IPS DF 6.9 (cell line): ENCODE results near the gene EIF2AK3.

Experiments used
- DNase-seq: peaks from one replicate; pipeline ENCODE4 v3.0.0-alpha.2; 2013; ENCODE audit warnings: low read depth, low spot score
- H3K27ac ChIP-seq: one replicate; pipeline ENCODE4 v1.5.1; 2013; ENCODE audit warnings: low read length, control low read depth
- H3K27me3 ChIP-seq: 2 replicates; pipeline ENCODE4 v1.6.1; 2013; ENCODE audit warnings: mild to moderate bottlenecking, low read length; ENCODE audit not compliant: control insufficient read depth, insufficient read depth
- H3K36me3 ChIP-seq: 2 replicates; pipeline ENCODE4 v1.6.1; 2013; ENCODE audit warnings: low read length; ENCODE audit not compliant: control insufficient read depth, insufficient read depth
- H3K4me1 ChIP-seq: 2 replicates; pipeline ENCODE4 v1.6.1; 2013; ENCODE audit warnings: low read length; ENCODE audit not compliant: control insufficient read depth, insufficient read depth
- H3K4me3 ChIP-seq: 2 replicates; pipeline ENCODE4 v1.5.1; 2013; ENCODE audit warnings: mild to moderate bottlenecking, low read length
- H3K9me3 ChIP-seq: 2 replicates; pipeline ENCODE4 v1.6.1; 2013; ENCODE audit warnings: low read length, inconsistent platforms; ENCODE audit not compliant: control insufficient read depth, insufficient read depth
- WGBS: extraction: QIAGEN DNeasy Blood & Tissue Kit; methylation state at CpG from one replicate; pipeline ENCODE4 v1.1.7; 2013; ENCODE audit warnings: mixed read lengths, missing lambda C conversion rate; ENCODE audit not compliant: insufficient read length, insufficient coverage; 5-methylcytosine and 5-hydroxymethylcytosine counted together

Gene EIF2AK3

DNA sequence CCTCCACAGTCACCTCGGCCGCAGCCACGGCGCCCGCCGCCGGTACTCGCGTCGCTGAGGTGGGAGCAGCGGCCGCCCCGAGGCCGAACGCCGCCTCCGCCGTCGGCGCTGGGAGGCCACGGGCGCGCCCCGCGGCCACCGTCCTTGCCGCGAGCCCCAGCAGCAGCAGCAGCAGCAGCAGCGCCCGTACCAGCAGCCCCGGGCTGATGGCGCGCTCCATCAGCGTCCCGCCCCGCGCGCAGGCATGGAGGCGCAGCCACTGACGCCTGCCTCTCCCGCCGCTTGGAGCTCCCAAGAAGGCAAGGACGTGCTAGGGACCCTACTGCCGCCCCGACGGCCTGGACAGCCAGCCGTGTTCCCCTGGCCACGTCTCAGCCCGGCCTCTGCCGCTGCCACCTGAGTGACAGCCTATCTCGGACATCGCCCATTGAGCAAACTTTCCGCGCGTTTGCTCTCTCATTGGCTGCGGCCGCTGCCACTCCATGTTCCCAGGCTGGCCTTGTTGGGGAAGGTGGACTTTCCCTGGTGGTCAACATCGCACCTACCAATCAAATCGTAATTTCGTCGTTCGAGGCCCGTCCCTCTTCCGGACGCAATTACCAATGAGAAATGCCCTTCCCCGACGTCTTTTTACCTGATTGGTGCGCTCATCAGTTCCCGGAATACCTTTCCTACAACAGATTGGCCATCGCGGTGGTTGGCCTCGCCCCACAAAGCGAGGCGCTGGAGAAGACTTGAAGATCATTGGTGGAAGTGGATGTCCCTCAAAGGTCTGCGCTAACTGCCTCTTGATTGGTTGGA is at the start of gene EIF2AK3:
TSS of gene EIF2AK3 (minus strand) at position 410 of the 801 bp plus-strand sequence. CDS start at position 220, 190 bp downstream.
- H3K27me3 ChIP-seq = no peaks in the 10 kb centered on the region
- DNase-seq = peak; percentile 100
- H3K4me1 ChIP-seq = peaks cover 3% of the 10 kb centered on the region; the same call in 1 of the 2 replicates
- no peak within 1 kb of the TSS for H3K27ac ChIP-seq
- H3K36me3 ChIP-seq = no peaks in the 10 kb centered on the region
- H3K9me3 ChIP-seq = no peaks in the 10 kb centered on the region
- peak within 1 kb of the TSS; percentile 88 for H3K4me3 ChIP-seq
- no CpG with 5 or more reads among the region's 75 CpGs for WGBS

DNA sequence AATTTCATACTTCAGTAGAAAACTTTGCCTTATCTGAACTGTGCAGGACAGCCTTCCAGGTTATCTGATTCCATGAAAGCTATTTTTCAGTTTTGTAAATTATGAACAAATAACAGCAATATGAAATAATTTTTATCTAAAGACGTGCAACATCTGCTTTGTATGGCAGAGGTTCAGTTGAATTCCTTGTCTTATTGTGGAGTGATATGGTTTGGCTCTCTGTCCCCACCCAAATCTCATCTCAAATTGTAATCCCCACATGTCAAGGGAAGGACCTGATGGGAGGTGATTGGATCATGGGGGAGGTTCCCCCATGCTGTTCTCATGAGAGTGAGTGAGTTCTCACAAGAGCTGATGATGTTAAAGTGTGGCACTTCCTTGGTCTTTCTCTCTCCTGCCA is 46.1 kb upstream of the EIF2AK3 start:
- Histone ChIP-seq H3K4me3 (no peak overlapping the region), H3K27me3 (no peaks in the 10 kb centered on the region), H3K9me3 (no peaks in the 10 kb centered on the region), H3K27ac (no peak overlapping the region), H3K36me3 (no peaks in the 10 kb centered on the region), H3K4me1 (no peaks in the 10 kb centered on the region)
- WGBS = no CpG with 5 or more reads among the region's 1 CpG
- DNase-seq = no peak

DNA sequence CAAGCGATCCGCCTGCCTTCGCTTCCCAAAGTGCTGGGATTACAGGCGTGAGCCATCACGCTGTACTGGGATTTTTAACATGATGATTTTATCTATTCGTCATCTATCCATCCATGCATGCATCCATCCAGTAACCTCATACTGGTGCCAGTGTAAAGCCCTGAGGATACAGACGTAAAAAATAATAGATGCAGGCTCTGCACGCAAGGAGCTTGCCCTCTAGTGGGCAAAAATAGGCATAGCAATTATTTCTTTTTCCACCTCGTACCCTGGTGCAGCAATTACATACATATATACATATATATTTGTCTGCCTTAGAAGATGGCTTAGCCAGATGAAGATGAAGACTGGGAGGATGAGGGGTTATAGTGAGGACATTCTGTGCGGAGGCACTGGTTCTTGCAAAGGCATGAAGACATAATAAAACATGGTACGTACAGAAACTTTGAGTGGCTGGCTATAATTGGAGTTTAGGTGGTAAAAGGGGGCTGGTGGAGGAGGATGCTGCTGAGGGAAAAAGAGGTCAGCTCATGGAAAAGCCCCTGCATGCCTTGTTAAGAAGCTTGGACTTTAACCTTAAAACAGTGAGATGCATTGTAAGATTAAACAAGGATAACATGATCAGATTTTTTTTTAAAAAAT is 44.6 kb upstream of the EIF2AK3 start:
- H3K27ac ChIP-seq = no peak overlapping the region
- H3K4me3 ChIP-seq = no peak overlapping the region
- no peak for DNase-seq
- no peaks in the 10 kb centered on the region for H3K36me3 ChIP-seq
- no peaks in the 10 kb centered on the region for H3K27me3 ChIP-seq
- no CpG with 5 or more reads among the region's 11 CpGs for WGBS
- H3K9me3 ChIP-seq = no peaks in the 10 kb centered on the region
- H3K4me1 ChIP-seq = no peaks in the 10 kb centered on the region

DNA sequence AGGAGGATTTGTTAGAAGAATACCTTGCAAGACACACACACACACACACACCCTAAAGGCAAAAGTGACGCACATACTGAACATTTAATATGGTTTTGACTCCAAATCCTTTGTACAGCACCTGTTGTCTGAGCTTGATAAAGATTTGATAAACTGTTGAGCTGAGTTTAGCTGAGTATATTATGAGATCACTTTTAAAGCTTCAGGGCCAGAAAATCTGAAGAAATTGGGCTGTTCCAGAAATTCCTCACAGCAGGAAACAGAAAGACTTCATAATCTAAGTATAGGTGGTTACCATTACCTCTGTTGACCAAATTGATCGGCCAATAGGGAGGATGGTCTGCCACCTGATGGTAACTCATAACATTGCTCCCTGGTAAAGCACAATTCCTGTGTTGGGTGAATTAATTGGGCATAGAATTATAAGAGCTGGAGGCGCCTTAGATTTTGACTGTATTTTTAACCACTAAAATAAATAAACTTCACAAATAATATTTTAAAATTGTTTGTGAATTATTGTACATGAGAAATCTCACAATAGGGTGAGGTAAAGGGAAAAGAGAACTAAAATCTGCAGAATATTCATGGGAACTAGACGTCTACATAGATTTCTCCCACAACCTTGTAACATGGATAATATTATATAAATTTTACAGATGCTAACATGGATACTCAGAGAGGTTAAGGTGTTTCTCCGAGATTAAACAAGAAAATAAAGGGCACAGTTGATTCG is 42.4 kb upstream of the EIF2AK3 start:
- H3K4me1 ChIP-seq = no peaks in the 10 kb centered on the region
- no peak for DNase-seq
- no peak overlapping the region for H3K27ac ChIP-seq
- no CpG with 5 or more reads among the region's 6 CpGs for WGBS
- H3K9me3 ChIP-seq = no peaks in the 10 kb centered on the region
- H3K27me3 ChIP-seq = no peaks in the 10 kb centered on the region
- no peaks in the 10 kb centered on the region for H3K36me3 ChIP-seq
- no peak overlapping the region for H3K4me3 ChIP-seq

DNA sequence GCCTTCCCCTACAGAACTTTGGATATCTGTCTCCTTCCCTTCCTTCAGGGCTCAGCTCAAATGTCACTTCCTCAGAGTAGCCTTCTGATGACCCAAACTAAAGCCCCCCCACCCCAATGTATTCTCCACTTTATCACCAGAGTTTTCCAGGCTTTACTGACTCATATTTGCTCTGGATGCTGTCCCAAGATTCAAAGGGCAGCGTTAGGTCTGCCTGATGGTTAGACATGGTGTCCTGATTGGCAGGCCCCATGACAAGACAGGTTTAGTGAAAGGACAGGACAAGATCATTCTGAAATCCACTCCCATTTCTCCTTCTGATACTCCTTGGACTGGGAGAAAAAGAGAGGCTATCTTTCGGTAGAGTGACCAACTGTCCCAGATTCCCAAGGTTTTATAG is 41.6 kb upstream of the EIF2AK3 start:
- Histone ChIP-seq H3K4me3 (no peak overlapping the region), H3K27me3 (no peaks in the 10 kb centered on the region), H3K4me1 (no peaks in the 10 kb centered on the region), H3K9me3 (no peaks in the 10 kb centered on the region), H3K36me3 (no peaks in the 10 kb centered on the region), H3K27ac (no peak overlapping the region)
- DNase-seq = no peak
- WGBS = no CpG with 5 or more reads among the region's 2 CpGs

DNA sequence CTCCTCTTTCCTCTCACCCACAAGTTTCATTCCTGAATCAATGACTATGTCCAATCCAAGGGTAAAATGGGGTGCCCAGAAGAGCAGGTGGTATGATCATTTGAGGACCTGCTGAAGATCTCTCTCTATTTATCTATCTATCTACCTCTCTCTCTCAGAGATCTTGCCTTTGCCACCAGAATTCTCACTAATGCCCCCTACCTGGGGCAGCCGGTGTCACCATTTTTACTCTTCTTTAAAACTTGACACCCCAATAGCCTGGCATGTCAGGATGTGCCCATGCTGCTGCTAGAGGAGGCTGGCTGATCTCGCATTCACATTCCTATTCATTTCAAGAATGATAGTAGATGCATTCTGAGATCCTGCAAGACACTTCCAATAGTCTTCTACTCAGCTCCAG is 40.0 kb upstream of the EIF2AK3 start:
- DNase-seq = no peak
- Histone ChIP-seq H3K4me1 (no peaks in the 10 kb centered on the region), H3K36me3 (no peaks in the 10 kb centered on the region), H3K27me3 (no peaks in the 10 kb centered on the region), H3K27ac (no peak overlapping the region), H3K4me3 (no peak overlapping the region), H3K9me3 (no peaks in the 10 kb centered on the region)
- no CpG with 5 or more reads among the region's 2 CpGs for WGBS

DNA sequence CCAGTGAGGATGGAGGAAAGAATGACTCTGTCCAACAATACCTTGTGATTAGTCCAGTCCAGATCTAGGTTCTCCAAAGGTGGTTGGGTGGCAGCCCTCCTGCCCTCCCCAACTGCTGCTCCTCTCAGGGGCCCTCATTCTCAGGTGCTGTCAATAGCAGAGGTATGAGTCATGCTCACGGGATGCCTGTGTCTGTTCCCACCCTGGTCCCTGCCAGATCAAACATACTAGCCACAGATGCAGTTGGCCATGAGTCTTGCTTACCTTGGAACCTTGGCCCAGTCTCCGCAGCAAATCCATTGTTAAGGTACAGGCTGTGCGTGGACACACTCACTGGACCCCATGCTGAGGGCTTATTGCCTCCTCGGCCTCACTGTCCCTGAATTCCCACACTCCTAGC is 39.3 kb upstream of the EIF2AK3 start:
- Histone ChIP-seq H3K27me3 (no peaks in the 10 kb centered on the region), H3K4me3 (no peak overlapping the region), H3K27ac (no peak overlapping the region), H3K4me1 (no peaks in the 10 kb centered on the region), H3K9me3 (no peaks in the 10 kb centered on the region), H3K36me3 (no peaks in the 10 kb centered on the region)
- no peak for DNase-seq
- WGBS = no CpG with 5 or more reads among the region's 4 CpGs

DNA sequence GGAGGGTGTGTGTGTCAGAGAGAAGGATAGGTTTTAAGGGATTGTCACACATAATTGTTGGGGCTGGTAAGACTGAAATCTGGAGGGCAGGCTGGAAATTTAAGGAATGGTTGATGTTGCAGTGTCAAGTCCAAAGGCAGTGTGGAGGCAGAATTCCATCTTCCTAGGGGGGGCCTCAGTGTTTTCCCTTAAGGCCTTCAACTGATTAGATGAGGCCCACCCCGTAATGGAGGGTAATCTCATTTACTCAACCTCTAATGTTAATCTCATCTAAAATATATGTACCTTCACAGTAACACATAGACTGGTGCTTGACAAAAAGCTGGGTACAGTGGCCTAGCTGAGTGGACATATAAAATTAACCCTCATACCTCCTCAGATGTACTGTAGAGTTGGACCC is 33.4 kb upstream of the EIF2AK3 start:
- DNase-seq = no peak
- Histone ChIP-seq H3K36me3 (no peaks in the 10 kb centered on the region), H3K4me1 (no peaks in the 10 kb centered on the region), H3K27ac (no peak overlapping the region), H3K27me3 (no peaks in the 10 kb centered on the region; the same call in 1 of the 2 replicates), H3K9me3 (no peaks in the 10 kb centered on the region), H3K4me3 (no peak overlapping the region)
- WGBS = no CpG with 5 or more reads among the region's 1 CpG

DNA sequence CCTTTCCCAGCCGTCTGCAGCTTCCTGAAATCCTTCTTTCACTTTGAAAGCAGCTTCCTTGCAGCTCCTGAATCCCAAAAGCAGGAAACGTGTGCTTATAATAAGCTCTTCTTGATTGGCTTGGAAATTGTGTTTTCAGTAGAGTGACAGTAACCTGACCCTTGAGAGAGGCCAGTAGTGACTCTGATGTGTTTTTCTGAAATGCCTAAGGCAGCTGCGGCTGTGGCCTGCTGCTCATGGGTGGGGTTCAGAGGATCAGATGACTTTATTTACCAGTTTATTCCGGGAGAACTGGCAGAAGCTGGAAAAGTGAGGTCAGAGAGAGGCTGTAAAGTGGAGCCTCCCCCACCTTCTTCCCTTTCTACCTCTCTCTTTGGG is 32.3 kb upstream of the EIF2AK3 start:
- no peaks in the 10 kb centered on the region for H3K9me3 ChIP-seq
- no peak for DNase-seq
- no peak overlapping the region for H3K4me3 ChIP-seq
- no peaks in the 10 kb centered on the region for H3K4me1 ChIP-seq
- no CpG with 5 or more reads among the region's 4 CpGs for WGBS
- no peak overlapping the region for H3K27ac ChIP-seq
- H3K36me3 ChIP-seq = no peaks in the 10 kb centered on the region
- H3K27me3 ChIP-seq = no peaks in the 10 kb centered on the region; the same call in 1 of the 2 replicates

DNA sequence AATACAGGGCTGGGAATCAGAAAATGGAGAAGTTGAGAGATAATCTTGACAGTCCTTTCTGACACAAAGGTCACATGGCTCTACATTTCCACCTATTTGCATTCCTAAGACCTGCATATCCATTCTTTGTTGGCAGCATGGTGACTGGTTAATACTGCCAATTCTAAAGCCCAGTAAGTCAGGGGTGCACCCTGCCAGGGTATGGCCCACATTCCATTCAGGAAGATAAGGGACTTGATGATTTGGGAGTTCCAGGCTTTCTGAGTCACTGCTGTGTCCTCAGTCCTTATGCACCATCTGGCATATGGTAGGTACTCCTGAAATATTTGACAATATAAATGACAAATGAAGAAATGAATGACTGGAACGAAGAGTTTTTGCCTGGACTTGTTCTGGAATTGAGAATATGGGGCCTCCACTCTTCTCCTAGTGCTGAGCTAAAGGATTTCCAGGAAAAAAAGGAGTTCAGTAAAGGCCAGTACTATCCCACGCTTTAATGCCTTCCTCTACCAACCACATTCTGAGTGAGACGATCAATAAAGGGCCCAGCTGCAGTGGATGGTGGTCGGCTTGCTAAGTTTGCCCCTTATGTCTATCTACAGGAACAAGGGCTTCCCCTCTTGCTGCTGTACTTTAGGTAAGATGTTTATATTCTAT is 31.7 kb upstream of the EIF2AK3 start:
- H3K4me1 ChIP-seq = no peaks in the 10 kb centered on the region
- no peak for DNase-seq
- no peaks in the 10 kb centered on the region for H3K9me3 ChIP-seq
- H3K27me3 ChIP-seq = no peaks in the 10 kb centered on the region; the same call in 1 of the 2 replicates
- H3K27ac ChIP-seq = peak overlapping the region; percentile 33
- no peak overlapping the region for H3K4me3 ChIP-seq
- WGBS = no CpG with 5 or more reads among the region's 4 CpGs
- H3K36me3 ChIP-seq = no peaks in the 10 kb centered on the region
